GM19372 (cell line): ENCODE measurements around the gene CRB1.
"Not testable (repeated sequence)": the region's sequence is repeated elsewhere in the genome, so short reads cannot be mapped to it uniquely, and the experiment has no call there.

Experiments
- ATAC-seq: cut with Tn5 transposase; IDR thresholded peaks from one replicate; pipeline ENCODE4 v1.9.1; 2021; ENCODE audit warnings: mild to moderate bottlenecking, low read depth, moderate library complexity; ENCODE audit not compliant: unreplicated experiment

CRB1 gene

DNA sequence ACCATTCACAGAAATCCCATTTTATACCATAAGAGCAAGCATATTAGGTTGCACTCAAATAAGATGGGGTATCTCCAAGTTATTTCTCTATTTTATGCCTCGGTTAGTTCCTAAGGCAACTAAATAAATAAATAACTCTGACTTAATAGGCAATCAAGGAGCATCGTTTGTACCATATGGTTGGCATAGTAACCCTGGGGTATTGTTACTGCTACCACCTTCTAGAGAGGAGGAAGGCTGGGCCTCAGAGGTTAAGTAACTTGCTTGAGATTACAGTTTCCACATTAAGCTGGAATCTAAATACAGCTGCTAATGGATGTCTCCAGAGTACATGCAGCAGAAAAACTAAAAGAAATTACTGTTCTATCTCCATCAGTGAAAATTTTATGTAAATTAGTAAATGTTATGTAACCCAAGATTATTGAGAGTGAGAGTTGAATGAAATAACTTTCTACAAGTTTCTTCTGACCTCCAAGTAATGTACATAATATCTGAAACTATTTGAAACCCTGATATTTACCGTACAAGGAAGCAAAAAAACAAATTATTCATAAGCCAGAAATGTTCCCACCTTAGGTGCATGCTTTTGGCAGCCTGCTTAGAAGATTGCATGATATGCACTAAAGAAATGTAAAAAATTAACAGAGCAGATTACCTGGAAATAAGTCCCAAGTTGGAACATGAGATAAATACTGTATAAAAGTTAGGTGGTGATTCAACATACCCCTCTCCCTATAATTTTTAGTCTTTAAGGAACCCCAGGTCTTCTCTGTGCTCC lies 127.0 kb downstream of the CRB1 start:
- no peak for ATAC-seq

DNA sequence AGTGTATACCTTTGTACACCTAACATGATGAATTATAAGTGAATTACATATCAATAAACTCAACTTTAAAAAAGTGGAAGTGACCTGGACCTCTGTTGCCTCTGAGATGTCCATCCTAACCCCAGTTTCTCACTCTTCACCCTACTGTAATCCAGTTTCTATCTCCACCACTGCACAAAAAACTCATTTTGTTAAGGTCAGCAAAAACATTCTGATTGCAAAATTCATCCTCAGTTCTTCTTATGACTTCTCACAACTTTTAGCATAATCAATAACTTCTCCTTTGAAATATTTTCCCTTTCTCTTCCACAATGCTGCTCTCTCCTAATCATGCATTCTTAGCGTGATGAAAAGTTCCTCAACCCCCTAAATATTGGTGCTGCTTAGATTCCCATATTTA lies 129.8 kb downstream of the CRB1 start:
- no peak for ATAC-seq

DNA sequence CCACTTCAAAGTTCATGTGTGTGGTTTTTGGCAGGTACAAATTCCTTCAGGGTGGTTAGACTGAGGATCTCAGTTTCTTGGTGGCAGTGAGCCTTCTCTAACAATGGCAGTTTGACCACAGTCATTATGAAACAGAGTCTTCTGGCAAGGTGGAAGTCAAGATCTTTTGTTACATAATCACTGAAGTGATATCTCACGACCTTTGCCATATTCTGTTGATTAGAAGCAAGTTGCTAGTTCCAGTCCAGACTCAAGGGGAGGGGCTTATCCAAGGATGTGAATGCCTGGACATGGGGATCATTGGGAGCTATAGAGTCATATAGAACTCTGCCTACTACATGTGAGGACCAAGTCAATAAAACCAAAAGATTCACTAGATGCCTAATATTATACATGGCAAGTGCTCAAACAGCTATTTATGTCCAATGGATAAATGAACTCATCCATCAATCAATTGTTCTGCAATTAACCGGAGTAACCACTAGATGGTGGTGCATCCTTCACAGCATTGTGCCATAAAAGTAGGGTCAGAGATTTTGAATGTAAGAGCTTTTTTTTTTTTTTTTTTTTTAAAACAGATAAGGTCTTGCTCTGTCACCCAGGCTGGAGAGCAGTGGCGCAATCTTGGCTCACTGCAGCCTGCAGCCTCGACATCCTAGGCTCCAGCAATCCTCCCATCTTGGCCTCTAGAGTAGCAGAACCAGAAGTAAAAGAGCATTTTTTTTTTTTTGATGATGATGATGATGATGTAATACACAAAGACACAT lies 131.9 kb downstream of the CRB1 start:
- ATAC-seq, result peak; percentile 81

DNA sequence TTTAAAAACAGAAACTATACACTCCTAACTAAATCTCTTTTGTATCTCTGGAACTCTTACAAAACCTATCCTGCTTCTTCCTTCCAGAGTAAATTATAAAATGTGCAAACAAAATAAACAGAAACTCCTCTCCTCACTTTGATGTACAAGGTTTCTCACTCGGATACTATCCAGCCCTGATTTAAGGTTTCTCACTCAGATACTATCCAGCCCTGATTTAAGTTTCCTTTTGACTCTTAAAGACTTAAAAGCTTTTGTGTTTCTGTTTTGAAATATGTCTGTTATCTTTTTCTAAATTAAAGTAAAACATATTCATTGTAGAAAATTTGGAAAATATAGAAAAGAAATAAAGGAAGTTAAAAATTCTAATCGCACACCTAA lies 132.5 kb downstream of the CRB1 start:
- ATAC-seq, result no peak

DNA sequence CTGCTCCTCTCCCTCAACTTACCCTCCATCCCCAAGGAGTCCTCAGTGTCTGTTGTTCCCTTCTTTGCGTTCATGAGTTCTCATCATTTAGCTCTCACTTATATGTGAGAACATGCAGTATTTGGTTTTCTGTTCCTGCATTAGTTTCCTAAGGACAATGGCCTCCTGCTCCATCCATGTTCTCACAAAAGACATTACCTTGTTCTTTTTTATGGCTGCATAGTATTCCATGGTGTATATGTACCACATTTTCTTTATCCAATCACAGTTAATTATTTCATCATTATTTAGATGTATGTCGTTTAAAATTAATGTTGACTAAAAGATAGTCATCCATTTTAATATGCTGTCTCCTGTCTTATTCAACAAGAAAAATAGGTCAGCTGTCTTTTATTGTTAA lies 134.1 kb downstream of the CRB1 start:
- no peak for ATAC-seq

DNA sequence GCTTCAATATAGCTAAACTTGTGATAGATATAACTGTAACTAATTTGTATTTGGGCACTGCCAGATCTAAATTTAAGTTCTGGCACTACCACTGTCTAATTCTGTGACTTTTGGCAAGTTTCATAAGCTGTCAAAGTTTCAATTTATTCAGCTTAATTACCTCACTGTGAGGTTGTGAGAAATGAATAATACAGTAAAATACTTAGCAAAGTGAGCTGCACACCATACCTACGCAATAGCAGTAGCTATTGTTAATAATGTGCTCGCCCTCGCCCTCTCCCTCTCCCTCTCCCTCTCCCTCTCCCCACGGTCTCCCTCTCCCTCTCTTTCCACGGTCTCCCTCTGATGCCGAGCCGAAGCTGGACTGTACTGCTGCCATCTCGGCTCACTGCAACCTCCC lies 136.7 kb downstream of the CRB1 start:
- not testable (repeated sequence) for ATAC-seq

DNA sequence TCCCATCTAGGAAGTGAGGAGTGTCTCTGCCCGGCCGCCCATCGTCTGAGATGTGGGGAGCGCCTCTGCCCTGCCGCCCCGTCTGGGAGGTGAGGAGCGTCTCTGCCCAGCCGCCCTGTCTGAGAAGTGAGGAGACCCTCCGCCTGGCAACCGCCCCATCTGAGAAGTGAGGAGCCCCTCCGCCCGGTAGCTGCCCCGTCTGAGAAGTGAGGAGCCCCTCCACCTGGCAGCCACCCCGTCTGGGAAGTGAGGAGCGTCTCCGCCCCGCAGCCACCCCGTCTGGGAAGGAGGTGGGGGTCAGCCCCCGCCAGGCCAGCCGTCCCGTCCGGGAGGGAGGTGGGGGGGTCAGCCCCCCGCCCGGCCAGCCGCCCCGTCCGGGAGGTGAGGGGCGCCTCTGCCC lies 137.6 kb downstream of the CRB1 start:
- ATAC-seq, result not testable (repeated sequence)

DNA sequence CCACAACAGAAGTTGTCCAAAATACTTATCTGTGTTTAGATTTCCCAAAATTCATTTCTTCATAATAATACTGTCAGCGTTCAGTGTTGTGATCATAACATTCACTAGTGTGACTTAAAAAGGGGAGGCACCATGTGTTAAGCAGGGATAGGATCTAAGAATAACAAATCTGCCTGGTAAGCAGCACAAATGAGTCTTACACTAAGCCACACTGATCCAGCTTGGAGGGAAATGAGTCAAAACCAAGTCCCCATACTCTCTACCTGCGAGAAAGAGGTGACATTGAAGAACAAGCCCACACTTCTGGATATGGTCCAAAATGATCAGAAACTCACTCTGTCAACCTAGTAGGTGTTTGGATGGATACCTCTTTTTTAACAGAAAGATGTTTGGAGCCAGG lies 145.5 kb downstream of the CRB1 start:
- no peak for ATAC-seq

DNA sequence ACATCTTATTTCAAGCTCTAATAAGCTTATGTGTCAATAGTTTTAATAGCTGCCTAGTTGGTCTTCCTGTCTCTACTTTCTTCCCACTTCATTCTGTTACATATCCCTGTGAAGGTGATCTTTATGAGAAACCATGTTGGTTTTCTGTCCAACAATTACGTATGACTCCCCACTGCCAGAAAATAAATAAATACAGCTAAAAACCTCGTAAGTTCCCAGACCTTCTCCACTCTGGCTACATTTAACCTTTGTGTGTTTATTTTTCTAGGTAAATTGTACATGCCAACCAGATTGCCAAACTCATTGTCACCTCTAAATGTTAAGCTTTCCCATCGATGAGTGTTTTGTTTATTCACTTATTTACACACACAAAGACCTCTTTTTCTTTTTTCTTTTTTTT lies 147.2 kb downstream of the CRB1 start:
- ATAC-seq, result no peak

DNA sequence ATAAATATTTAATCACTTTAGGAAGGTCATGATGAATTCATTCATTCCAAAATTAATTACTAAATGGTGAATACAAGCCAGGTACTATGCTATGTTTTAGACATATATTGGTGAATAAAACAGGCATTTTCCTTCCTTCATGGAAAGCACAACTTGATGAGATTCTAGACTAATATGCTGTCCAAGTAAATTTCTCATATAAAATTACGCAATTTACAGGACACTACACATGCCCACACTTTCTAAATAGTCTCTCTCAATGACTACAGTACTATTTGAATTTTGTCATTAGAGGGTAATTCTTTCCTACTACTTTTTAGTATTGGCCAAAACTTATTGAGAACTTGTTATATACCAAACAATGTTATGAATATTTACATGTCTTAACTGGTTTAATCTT lies 150.6 kb downstream of the CRB1 start:
- no peak for ATAC-seq

DNA sequence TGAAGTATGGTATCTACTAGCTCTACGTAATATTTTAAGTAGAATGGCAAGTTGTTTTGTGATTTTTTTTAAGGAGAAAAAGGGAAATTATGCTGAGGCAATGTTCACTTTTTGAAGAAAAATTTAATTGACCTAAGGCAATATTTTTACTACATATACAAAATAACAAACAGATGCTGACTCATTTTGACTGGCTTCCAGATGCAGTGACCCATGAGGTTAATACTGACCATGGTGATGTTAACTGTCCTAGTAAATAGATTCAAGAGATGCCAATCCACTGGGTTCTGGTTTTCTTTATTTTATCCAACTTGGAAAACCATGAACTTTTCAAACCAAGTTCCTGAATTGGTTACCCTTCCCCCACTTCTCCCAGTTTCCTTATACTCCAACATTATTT lies 154.9 kb downstream of the CRB1 start:
- no peak for ATAC-seq

DNA sequence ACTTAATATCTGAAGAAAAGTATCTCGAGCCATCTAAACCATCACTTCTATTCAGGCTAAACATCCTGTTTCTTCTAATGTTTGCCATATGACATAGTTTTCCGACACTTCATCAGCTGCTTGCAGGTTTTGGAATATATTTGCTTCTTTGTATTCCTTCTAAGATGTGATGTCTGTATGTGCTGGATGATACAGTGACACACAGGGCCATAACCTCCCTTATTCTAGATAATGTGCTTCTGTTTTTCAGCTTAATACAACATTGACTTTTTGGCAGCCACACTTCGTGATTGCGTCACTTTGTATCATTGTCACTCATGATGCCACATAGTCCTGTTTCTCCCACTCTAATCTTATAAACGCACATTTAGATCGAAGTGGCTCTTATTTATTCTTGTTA lies 156.3 kb downstream of the CRB1 start:
- no peak for ATAC-seq

DNA sequence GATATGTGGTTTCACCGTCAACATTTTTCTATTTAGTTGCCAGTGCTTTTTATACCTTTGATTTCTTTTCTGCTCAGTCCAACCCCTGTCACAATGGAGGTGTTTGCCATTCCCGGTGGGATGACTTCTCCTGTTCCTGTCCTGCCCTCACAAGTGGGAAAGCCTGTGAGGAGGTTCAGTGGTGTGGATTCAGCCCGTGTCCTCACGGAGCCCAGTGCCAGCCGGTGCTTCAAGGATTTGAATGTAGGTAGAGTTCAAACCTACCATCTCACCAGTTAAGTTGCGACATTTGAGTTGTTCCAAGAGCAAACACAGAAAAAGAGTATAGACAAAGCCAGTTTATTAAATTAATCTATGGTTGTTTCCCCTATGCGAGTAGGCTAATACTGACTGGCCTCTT lies 161.3 kb downstream of the CRB1 start:
- no peak for ATAC-seq

DNA sequence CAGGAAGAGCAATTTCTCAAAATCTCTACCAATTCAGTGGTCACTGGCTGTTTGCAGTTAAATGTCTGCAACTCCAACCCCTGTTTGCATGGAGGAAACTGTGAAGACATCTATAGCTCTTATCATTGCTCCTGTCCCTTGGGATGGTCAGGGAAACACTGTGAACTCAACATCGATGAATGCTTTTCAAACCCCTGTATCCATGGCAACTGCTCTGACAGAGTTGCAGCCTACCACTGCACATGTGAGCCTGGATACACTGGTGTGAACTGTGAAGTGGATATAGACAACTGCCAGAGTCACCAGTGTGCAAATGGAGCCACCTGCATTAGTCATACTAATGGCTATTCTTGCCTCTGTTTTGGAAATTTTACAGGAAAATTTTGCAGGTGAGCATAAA lies 167.2 kb downstream of the CRB1 start:
- no peak for ATAC-seq

DNA sequence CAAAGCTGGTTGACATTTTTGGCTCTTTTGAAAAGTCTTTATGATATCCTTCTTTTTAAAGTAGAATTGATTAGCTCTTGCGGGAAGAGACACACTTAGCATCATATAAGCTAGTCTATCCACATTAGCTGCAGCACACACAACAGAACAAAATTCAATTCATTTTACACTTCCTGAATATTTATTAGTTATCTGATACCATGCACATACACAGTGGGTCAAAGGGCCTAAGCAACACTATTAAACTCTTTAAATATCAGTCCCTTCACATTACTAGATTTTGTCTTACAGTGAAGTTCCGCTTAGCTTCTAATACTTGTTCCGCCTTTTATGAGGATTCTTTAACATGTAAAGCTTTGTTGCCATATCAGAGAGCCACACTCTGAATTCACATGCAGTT lies 169.5 kb downstream of the CRB1 start:
- no peak for ATAC-seq

DNA sequence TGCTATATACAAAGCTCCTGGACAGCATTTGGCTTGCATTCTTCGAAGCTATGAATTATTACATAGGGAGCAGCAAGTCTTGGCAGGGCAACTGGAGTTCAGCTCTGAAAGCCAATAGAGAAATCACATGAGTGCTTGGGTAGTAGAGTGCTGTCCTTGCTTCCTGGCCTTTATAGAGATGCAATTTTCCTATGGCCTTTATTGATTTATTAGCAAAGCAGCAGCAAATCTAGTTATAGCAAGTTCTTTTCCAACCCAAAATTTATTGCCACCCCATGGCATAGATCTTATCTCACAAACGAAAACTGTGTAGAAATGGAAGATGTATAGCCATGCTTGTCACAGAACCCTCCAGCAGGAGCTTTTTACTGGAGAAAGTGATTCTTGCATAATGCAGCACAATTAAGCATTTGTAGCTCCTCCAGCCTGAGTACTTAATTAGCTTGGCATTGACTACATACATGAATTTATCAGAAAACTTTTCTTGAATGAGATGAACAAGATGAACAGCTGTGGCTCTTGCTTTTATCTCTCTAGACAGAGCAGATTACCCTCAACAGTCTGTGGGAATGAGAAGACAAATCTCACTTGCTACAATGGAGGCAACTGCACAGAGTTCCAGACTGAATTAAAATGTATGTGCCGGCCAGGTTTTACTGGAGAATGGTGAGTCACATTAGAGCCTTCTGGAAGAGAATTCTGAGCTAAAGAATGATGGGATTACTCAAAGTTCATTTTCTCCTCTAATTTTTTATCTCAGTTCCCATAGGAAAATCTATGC lies 170.1 kb downstream of the CRB1 start:
- ATAC-seq, result no peak

DNA sequence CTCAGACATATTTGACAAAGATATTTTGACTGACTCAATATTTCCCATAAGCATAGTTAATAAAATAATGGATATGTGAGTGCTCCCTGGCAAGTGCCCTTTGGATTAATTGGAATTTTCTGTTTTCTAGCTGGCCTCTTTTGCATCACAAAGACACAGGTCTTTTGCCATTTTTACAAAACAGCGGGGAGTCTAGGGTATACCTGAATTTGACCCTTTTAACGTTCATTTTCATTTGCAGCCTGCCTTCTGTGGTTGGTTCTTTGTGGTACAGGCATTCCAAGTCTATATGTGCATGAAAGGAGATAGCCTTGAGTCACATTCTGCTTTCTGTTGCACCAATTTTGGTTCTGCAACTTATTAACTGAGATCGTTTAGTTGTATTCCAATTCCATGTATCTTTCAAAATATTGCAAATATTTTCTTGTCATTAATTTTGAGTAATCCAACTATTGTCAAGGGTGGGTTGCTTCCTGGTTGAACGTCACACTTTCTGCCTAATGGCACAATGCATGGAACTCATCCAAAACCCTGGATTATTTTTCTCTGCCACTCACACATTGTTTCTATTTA lies 171.7 kb downstream of the CRB1 start:
- ATAC-seq, result no peak

DNA sequence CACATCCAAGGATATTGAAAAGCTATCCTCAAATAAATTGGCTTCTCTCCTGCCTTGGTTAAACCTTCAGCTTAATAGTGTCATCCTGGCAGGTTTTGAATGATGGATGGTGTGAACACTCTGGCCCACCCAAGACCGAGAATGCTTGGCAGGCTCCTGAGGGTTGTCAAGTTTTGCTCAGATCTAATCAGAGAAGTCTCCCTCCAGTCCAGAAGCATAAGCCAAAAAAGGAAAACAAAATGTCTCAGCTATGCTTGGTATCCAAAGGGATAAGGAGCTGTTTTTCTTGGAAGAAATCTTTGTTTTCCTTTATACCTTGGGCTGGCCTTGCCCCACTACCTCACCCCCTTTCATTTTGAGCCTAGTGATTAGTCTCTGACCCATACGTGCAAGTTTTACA lies 172.7 kb downstream of the CRB1 start:
- no peak for ATAC-seq

DNA sequence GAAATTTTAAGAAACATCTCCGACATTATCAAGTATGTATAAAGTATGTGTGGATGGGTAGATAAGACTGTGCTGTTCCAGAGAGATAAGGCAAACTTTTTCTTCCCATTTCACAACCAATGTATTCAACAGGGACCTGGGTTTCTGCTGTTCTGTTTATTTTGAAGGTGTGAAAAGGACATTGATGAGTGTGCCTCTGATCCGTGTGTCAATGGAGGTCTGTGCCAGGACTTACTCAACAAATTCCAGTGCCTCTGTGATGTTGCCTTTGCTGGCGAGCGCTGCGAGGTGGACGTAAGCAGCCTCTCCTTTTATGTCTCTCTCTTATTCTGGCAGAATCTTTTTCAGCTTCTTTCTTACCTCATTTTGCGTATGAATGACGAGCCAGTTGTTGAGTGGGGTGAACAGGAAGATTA lies 174.0 kb downstream of the CRB1 start:
- ATAC-seq, result no peak

DNA sequence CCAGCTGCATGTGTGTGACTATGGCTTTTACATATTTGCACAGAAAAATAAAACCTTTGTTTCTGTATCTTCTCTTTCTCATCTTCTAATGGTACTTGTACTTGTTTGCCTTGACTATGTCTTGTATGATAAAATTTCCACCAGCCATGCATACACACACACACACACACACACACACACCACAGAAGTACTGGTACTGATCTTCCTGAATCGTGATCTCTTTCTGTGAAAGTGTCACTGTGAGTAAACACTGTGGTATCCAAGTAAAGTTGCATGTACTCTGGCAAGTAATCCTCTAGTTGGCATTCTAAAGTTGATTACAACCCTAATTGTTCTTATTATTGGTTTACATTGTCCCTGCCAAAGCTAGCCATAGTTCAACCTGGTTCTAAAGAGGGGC lies 176.7 kb downstream of the CRB1 start:
- no peak for ATAC-seq

DNA sequence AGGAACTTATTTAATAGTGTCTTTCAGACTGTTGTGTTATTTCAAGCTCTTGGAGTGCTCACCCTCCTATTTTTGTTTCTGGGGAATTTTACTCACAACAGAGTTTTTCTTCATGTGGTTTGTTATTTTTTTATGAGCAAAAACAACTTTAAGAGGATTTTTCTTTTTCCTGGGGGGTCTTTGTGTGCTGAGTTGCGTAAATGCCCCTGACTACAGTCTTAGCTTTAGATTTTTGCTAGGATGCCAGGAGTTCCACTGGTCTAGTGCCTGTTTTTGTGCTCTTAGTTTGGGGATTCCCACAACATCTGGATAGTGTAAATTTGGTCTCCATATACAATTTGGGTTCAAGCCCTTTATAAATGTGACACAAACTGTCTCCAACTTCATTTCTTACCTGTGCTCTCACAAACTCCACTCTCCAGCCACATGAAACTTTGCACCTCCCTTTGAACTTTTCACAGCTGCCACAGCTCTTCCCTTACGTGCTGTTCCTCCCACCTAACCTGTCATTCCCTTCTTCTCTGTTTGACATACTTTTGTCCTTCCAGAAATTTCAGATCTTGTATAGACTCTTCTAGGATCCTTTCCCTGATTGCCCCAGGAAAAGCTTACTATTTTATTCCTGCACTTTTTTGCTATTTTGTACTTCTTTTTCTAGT lies 180.2 kb downstream of the CRB1 start:
- ATAC-seq, result no peak
